GM12872 (cell line): Measurements from ENCODE around the gene CDH24.

Source experiments
- TF ChIP-seq, protein P1 (sequence below): IDR thresholded peaks from 3 replicates; pipeline ENCODE4 v1.5.1; 2011; ENCODE audit warnings: low read depth, mild to moderate bottlenecking, low read length, moderate library complexity; ENCODE audit not compliant: insufficient read depth

The CDH24 gene

DNA sequence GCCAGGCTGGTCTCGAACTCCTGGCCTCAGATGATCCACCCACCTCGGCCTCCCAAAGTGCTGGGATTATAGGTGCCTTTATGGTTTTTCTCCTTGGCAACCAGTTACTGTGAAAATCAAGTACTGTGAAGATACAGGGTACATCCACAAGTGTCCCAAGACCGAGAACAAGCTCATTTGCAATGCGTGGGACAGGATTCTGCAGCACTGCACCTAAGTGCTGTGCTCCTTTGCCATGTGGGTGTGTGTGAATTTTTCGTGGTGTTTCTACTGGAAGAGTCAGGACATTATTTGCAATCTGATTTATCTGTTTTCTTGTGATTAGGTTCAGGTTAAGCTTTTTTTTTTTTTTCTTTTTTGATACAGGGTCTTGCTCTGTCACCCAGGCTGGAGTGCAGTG, 40.2 kb downstream of the CDH24 start:
- TF ChIP-seq, protein P1, sequence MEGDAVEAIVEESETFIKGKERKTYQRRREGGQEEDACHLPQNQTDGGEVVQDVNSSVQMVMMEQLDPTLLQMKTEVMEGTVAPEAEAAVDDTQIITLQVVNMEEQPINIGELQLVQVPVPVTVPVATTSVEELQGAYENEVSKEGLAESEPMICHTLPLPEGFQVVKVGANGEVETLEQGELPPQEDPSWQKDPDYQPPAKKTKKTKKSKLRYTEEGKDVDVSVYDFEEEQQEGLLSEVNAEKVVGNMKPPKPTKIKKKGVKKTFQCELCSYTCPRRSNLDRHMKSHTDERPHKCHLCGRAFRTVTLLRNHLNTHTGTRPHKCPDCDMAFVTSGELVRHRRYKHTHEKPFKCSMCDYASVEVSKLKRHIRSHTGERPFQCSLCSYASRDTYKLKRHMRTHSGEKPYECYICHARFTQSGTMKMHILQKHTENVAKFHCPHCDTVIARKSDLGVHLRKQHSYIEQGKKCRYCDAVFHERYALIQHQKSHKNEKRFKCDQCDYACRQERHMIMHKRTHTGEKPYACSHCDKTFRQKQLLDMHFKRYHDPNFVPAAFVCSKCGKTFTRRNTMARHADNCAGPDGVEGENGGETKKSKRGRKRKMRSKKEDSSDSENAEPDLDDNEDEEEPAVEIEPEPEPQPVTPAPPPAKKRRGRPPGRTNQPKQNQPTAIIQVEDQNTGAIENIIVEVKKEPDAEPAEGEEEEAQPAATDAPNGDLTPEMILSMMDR: no peak

DNA sequence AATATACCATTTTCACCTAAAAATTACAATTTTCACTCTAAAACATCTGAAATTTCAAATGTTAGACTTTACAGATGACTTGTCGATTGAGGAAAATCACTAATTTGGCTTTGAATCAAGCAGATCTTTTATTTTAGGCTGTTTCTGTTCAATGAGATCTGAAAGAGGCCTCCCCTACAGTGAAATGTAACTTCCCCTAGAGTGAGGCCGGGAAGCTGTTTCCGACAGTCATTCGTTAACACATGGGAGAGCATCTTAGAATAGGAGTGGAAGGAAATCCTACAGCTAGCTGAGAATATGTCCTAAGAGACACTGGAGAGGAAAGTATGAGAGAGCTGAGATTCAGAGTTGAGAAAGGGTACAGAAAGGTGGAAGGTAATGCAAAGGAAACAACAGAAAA, 41.7 kb downstream of the CDH24 start:
- TF ChIP-seq, protein P1: no peak

DNA sequence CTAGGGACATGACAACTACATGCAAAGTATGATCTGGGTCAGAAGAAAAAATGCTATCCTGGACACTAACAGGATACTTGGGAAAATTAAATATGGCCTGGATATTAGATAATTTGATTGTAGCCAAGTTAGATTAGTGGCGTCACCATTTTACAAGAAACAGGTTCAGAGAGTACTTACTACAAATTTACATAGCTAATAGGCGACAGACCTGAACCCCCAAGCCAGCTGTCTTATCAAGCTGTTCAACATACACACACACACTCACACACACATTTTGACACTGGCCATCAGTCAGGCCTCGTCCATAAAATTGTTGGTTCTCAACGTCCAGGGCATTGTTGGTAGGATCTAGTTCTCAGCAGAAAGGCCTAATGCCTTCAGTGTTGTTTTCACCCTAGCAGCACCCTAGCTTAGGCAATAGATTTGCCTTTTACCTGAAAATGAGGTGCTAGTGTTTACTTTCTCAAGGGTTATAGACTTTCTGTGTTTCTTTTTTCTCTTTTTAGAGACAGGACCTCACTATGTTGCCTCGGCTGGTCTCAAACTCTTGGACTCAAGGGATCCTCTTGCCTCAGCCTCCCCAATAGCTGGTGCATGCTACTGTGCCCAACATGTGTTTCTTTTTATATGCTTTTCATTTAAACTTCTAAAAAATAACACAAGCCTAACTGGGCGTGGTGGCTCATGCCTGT, 44.1 kb downstream of the CDH24 start:
- TF ChIP-seq, protein P1: no peak

DNA sequence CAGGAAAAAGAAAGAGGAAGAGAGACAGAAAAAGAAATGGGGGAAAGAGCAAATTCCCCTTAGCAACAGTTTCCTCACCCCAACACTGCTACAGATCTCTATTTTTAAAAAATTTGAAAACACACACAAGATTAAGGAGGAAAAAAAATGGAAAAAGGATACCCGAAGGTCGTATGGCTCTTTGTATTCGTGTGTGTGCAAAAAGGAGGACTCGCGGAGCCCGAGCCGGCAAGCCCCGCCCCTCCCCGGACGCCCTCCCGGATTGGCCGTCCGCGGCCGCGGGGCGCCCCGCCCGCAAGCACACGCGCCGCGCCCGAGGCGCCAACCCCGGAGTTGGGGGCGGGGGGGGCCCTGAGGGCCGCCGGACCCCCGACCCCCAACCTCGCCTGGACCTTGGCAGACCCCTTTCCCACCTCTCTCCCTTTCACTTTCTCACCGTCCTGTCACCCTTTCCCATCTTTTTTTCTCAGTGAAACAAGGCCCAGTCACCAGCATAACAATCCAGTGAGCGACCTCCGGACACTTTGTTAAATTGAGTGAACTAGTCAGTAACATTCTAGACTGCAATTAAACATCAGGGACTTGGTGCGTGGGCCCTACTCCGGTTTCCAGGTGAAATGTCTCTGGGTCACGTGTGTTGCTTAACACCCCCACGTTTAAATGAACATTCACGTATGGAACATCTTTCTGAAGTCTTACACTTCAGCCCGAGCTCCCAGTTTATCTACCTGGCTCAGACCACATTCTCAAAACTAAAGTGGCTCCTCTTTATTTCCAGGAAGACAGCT, 47.2 kb downstream of the CDH24 start, which contains the start of gene C14orf93:
Gene C14orf93, minus strand, starts transcription at position 205 of the 788 bp plus-strand sequence. CDS start 11,120 bp downstream, outside the sequence.
- TF ChIP-seq, protein P1: no peak

DNA sequence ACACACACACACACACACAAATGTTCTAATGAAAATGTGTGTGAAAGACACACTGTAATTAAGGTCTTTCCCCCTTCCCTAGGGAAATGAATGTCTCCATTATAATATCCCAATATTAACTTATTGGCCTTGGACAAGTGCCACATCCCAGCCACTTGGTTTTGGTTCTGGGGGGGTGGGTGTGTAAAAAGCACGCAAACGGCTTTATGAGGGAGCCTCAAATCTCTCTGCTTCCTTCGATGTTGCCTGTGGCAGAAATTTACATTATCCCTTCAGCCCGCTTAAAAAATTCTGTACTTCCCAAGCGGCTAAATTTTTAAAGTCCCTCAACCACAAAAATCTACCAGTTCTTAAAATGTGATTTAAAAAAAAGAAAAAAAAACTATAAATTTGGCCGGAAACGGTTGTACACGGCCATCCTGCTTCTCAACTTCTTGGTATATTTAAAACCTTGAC, 47.8 kb downstream of the CDH24 start:
- TF ChIP-seq, protein P1: no peak

DNA sequence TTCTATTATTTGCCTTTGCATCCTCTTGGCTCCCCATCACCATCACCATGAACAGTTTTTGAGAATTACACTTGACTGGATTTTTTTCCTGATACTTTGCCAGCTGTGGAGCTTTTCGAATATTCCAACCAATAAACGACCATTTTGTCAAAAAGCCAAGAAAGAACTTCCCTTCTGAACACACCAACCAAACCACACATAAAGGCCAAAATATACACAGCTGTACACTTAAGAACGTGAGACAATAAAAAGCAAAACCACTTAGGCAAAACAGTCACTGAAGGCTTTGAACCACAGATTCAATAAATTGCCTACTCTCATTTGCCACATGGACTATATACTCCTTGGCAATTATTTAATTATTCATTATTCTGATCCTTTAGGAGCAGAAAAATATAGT, 48.5 kb downstream of the CDH24 start:
- TF ChIP-seq, protein P1: no peak
